Astrocyte (in vitro differentiated cells and primary cell): Measurements from ENCODE around the gene ADGRF5. TPM values are rescaled to one million over a fixed set of nuclear protein-coding genes. Genes with fewer than 3 reads are reported as not detected.

Source experiments
- DNase-seq: peaks from one replicate; pipeline ENCODE4 v3.0.0-alpha.2; 2010; ENCODE audit warnings: low read depth
- FAIRE-seq: peaks from 2 replicates; lab custom pipeline; 2011; peaks lifted over from hg19 to GRCh38; lab: Jason Lieb, UNC
- H2AFZ ChIP-seq: 2 replicates; pipeline ENCODE4 v1.6.0; 2012; ENCODE audit warnings: low read depth, low read length, inconsistent platforms
- H3K27ac ChIP-seq: 2 replicates; pipeline ENCODE4 v1.5.1; 2011; ENCODE audit warnings: low read depth, low read length, inconsistent platforms
- H3K27me3 ChIP-seq: 2 replicates; pipeline ENCODE4 v1.6.0; 2011; ENCODE audit warnings: low read length, inconsistent platforms; ENCODE audit not compliant: insufficient read depth
- H3K36me3 ChIP-seq: 2 replicates; pipeline ENCODE4 v1.5.1; 2011; ENCODE audit warnings: low read length, inconsistent platforms; ENCODE audit not compliant: insufficient read depth
- H3K4me1 ChIP-seq: 2 replicates; pipeline ENCODE4 v1.5.1; 2011; ENCODE audit warnings: low read length, inconsistent platforms; ENCODE audit not compliant: insufficient read depth
- H3K4me2 ChIP-seq: 2 replicates; pipeline ENCODE4 v1.6.0; 2012; ENCODE audit warnings: low read length, inconsistent platforms
- H3K4me3 ChIP-seq: 2 replicates; pipeline ENCODE4 v1.5.1; 2011; ENCODE audit warnings: low read depth, mild to moderate bottlenecking, low read length, inconsistent platforms; ENCODE audit not compliant: insufficient read depth
- H3K79me2 ChIP-seq: 2 replicates; pipeline ENCODE4 v1.6.0; 2012; ENCODE audit warnings: mild to moderate bottlenecking, low read length, inconsistent platforms; ENCODE audit not compliant: insufficient read depth
- H3K9ac ChIP-seq: 2 replicates; pipeline ENCODE4 v1.6.0; 2012; ENCODE audit warnings: mild to moderate bottlenecking, low read length, inconsistent platforms
- H3K9me3 ChIP-seq: 2 replicates; pipeline ENCODE4 v1.5.1; 2012; ENCODE audit warnings: low read depth, mild to moderate bottlenecking, low read length, inconsistent platforms; ENCODE audit not compliant: insufficient read depth
- H4K20me1 ChIP-seq: 2 replicates; pipeline ENCODE4 v1.6.0; 2012; ENCODE audit warnings: low read length, inconsistent platforms; ENCODE audit not compliant: insufficient read depth
- H3K27ac Mint-ChIP-seq: one replicate; pipeline ENCODE4 v1.8.0; 2021; ENCODE audit warnings: mild to moderate bottlenecking, mixed read lengths; ENCODE audit not compliant: unreplicated experiment
- H3K27me3 Mint-ChIP-seq: one replicate; pipeline ENCODE4 v1.8.0; 2021; ENCODE audit warnings: low read depth, mixed read lengths; ENCODE audit not compliant: unreplicated experiment
- H3K36me3 Mint-ChIP-seq: one replicate; pipeline ENCODE4 v1.8.0; 2021; ENCODE audit warnings: low read depth, mixed read lengths; ENCODE audit not compliant: unreplicated experiment
- H3K4me1 Mint-ChIP-seq: one replicate; pipeline ENCODE4 v1.8.0; 2021; ENCODE audit warnings: low read depth, mixed read lengths; ENCODE audit not compliant: unreplicated experiment
- H3K4me3 Mint-ChIP-seq: one replicate; pipeline ENCODE4 v1.8.0; 2021; ENCODE audit warnings: mild to moderate bottlenecking, moderate library complexity, mixed read lengths; ENCODE audit not compliant: unreplicated experiment
- H3K9me3 Mint-ChIP-seq: one replicate; pipeline ENCODE4 v1.8.0; 2021; ENCODE audit warnings: mild to moderate bottlenecking, mixed read lengths; ENCODE audit not compliant: unreplicated experiment
- CTCF ChIP-seq: IDR thresholded peaks from 2 replicates; pipeline ENCODE4 v1.5.1; 2011; ENCODE audit warnings: low read depth, mild to moderate bottlenecking, inconsistent platforms, low read length, moderate library complexity; ENCODE audit not compliant: insufficient read depth
- EZH2 ChIP-seq: IDR thresholded peaks from 2 replicates; pipeline ENCODE4 v1.6.1; 2012; ENCODE audit warnings: mild to moderate bottlenecking, low read length, inconsistent platforms; ENCODE audit not compliant: insufficient read depth
- total RNA-seq: library from RNA; stranded (reverse); gene quantifications from 2 replicates; pipeline ENCODE4 v1.2.1, GENCODE V29; 2021

ADGRF5 gene
- total RNA-seq, 1 donor from 2014 or later: 0.54 TPM

GRCh38 chr6:46808806-46809205 lies 112.9 kb downstream of the ADGRF5 start:
- no peaks in the 10 kb centered on the region for H3K36me3 ChIP-seq
- no peak overlapping the region for H3K4me2 ChIP-seq
- H3K27me3 Mint-ChIP-seq: peaks cover 3% of the 10 kb centered on the region
- H3K79me2 ChIP-seq: no peaks in the 10 kb centered on the region
- DNase-seq: no peak
- H3K27me3 ChIP-seq: peaks cover 3% of the 10 kb centered on the region
- TF ChIP-seq CTCF (no peak), EZH2 (no peak)
- no peak overlapping the region for H3K27ac ChIP-seq
- H3K4me1 Mint-ChIP-seq: no peaks in the 10 kb centered on the region
- no peak overlapping the region for H3K4me3 Mint-ChIP-seq
- no peak for FAIRE-seq
- H3K27ac Mint-ChIP-seq: no peak overlapping the region
- no peak overlapping the region for H3K9ac ChIP-seq
- H3K9me3 Mint-ChIP-seq: no peaks in the 10 kb centered on the region
- no peak overlapping the region for H3K4me3 ChIP-seq
- H4K20me1 ChIP-seq: no peaks in the 10 kb centered on the region
- no peak overlapping the region for H2AFZ ChIP-seq
- H3K4me1 ChIP-seq: no peaks in the 10 kb centered on the region
- no peaks in the 10 kb centered on the region for H3K36me3 Mint-ChIP-seq
- H3K9me3 ChIP-seq: no peaks in the 10 kb centered on the region

Other genes with a start within 250 kb of the ADGRF5 start
- 0.02 TPM in 1 of 2 replicates, not detected in the other for gene TDRD6, start 234.1 kb downstream of the ADGRF5 start, total RNA-seq
- 0.43 and 0.48 TPM in 2 replicates for gene PLA2G7, start 186.6 kb downstream of the ADGRF5 start, total RNA-seq
- gene ANKRD66, start 175.0 kb downstream of the ADGRF5 start, total RNA-seq: not detected in 2 replicates
- not detected in 2 replicates for gene MEP1A, start 128.5 kb downstream of the ADGRF5 start, total RNA-seq
- 0.05 and 0.25 TPM in 2 replicates for gene ADGRF1, start 120.4 kb upstream of the ADGRF5 start, total RNA-seq